ENCODE data around the gene ATP6V1F. TPM values are rescaled to one million over a fixed set of nuclear protein-coding genes. Genes with fewer than 3 reads are reported as not detected.

The ATP6V1F gene
- total and polyA plus RNA-seq, 2 donors (not counting 1 experiment from before 2014, with no cell fraction given): 124 to 167 TPM

DNA sequence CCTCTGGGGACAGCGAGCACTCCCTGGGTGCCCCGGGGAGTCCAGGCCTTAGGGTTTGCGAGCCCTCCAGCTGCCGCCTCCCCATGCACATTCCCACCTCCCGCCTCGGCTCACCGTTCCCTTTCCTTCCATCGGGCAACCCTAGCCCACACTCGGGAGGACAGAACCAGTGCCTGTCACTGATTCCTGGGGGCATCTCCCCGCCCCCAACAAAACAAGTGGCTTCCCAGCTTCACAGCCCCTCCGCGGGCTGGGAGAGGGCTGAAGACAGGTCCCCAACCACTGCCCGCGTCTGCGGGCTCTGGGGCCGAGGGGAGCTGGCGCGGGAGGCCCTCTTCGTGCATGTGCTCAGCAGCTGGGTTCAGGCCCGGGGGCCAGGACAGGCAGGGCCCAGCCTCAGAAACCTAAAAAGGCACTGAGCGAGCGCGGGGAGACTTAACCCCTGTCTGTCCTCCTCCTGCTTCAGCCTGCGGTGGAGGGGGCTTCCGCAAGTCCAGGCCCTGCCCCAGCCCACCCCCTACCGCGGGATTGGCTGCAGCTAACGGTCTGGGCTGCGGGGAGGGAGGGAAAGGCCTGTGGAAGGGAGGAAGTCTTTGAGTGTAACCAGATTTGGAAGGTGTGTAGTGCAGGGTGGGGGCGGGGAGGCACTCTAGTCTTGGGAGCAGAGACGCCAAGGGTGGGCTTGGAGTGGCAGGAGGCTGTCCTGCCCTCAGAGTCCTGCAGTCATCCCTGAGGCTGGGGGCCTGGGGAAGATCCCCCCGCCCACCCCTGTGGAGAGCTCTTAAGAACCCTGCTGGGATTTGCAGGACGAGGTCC is 31.3 kb upstream of the ATP6V1F start:
- Histone ChIP-seq H3K4me2 (ENCODE audit: extremely low read depth, insufficient read depth, low read length) (peak overlapping the region; percentile 87), H2AFZ (ENCODE audit: low read length) (no peak overlapping the region), H3K4me1 (ENCODE audit: control insufficient read depth, extremely low read depth, insufficient read depth, low read length) (peaks cover 32% of the 10 kb centered on the region), H3K9me3 (ENCODE audit: control insufficient read depth, insufficient read depth, low read depth, low read length) (no peaks in the 10 kb centered on the region), H3K79me2 (ENCODE audit: control insufficient read depth, insufficient read depth, low read length) (peaks cover 48% of the 10 kb centered on the region), H4K20me1 (ENCODE audit: control insufficient read depth, extremely low read depth, insufficient read depth, low read length) (no peaks in the 10 kb centered on the region), H3K27ac (ENCODE audit: insufficient read depth, low read length) (peak overlapping the region; percentile 85), H3K27me3 (ENCODE audit: control insufficient read depth, insufficient read depth, low read length) (no peaks in the 10 kb centered on the region), H3K4me3 (replicated peaks in 1 of 4; ENCODE audit: control extremely low read depth in 1 of 4, insufficient read depth in 1 of 4, low read depth in 3 of 4, low read length in 4 of 4) (peak overlapping the region; percentile 82 to 96 (median 94)), H3K36me3 (ENCODE audit: control insufficient read depth, insufficient read depth, low read length) (peaks cover 13% of the 10 kb centered on the region), H3K9ac (ENCODE audit: insufficient read depth, low read length) (peak overlapping the region; percentile 85)
- peak; percentile 74 to 87 for DNase-seq (ENCODE audit: low read depth in 2 of 2)
- no peak for TF ChIP-seq EZH2 (IDR thresholded peaks at IDR 0.05; ENCODE audit: low read length, missing control alignments)

DNA sequence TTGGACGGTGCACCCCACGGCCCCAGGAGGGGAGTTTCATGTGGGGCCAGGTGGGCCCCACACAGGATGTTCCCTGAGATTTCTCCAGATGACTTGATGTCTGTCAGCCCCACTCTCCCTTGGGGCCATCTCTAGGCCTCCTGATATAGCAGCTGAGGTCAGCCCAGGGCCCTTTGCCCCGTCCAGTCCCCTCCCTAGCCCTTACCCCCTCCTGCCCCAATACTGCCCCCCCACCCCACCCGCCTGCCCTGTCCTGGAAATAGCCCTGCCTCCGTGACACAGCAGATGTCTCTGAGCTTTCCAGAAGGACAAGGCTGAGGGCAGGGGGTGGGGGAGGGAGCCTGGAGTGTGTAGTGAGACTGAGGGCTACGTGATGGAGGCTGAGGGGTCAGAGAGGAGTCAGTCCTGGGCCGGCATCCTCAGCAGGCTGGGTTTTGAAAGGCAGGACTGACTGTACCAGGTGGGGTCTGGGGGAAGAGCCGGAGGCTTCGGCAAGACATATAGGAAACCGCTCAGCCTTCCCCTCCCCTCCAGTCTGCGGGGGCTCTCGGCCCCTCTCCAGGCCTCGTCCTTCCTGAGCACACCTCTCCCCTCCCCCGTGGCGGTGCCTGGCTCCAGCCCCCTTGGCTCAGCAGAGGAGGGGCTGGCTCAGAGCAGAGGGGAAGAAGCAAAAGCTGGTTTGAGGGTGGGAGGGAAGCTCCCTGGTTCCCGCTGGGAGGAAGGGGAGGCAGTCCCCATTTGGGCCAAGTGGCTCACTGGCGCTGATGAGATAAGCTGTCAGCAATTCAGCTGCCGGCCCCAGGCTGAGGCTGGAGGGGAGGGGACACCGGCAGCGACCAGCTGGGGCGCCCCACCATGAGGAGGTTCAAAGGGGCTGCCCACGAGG is 30.4 kb upstream of the ATP6V1F start:
- Histone ChIP-seq H3K27ac (ENCODE audit: insufficient read depth, low read length) (peak overlapping the region; percentile 85), H3K4me3 (replicated peaks in 1 of 4; ENCODE audit: control extremely low read depth in 1 of 4, insufficient read depth in 1 of 4, low read depth in 3 of 4, low read length in 4 of 4) (peak overlapping the region; percentile 82 to 96 (median 94)), H3K9ac (ENCODE audit: insufficient read depth, low read length) (peak overlapping the region; percentile 85), H2AFZ (ENCODE audit: low read length) (no peak overlapping the region), H3K4me2 (ENCODE audit: extremely low read depth, insufficient read depth, low read length) (peak overlapping the region; percentile 91), H3K27me3 (ENCODE audit: control insufficient read depth, insufficient read depth, low read length) (no peaks in the 10 kb centered on the region), H4K20me1 (ENCODE audit: control insufficient read depth, extremely low read depth, insufficient read depth, low read length) (no peaks in the 10 kb centered on the region), H3K79me2 (ENCODE audit: control insufficient read depth, insufficient read depth, low read length) (peaks cover 53% of the 10 kb centered on the region), H3K9me3 (ENCODE audit: control insufficient read depth, insufficient read depth, low read depth, low read length) (no peaks in the 10 kb centered on the region), H3K36me3 (ENCODE audit: control insufficient read depth, insufficient read depth, low read length) (peaks cover 20% of the 10 kb centered on the region), H3K4me1 (ENCODE audit: control insufficient read depth, extremely low read depth, insufficient read depth, low read length) (peaks cover 29% of the 10 kb centered on the region)
- peak; percentile 43 to 64 for DNase-seq (ENCODE audit: low read depth in 2 of 2)
- TF ChIP-seq EZH2 (IDR thresholded peaks at IDR 0.05; ENCODE audit: low read length, missing control alignments): no peak
- no peak for TF ChIP-seq CTCF (conservative IDR thresholded peaks at IDR 0.05 in 1 of 2, IDR thresholded peaks at IDR 0.05 in 1 of 2; ENCODE audit: low read depth in 1 of 2, low read length in 2 of 2)

DNA sequence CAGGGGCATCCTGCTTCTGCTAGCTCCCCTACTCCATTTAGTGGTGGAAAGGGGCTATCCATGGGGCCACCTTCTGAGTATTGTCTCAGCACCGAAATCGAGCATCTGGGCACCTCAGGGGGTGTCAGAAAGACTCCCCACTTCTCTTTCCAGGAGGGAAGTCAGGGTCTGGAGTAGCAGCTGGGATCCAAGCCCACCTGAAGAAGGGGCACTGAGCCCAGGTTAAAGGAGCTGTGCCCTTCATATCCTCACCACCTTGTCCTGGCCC is 29.8 kb upstream of the ATP6V1F start:
- Histone ChIP-seq H4K20me1 (ENCODE audit: control insufficient read depth, extremely low read depth, insufficient read depth, low read length) (no peaks in the 10 kb centered on the region), H3K36me3 (ENCODE audit: control insufficient read depth, insufficient read depth, low read length) (peaks cover 25% of the 10 kb centered on the region), H3K79me2 (ENCODE audit: control insufficient read depth, insufficient read depth, low read length) (peaks cover 53% of the 10 kb centered on the region), H2AFZ (ENCODE audit: low read length) (no peak overlapping the region), H3K27ac (ENCODE audit: insufficient read depth, low read length) (peak overlapping the region; percentile 85), H3K9ac (ENCODE audit: insufficient read depth, low read length) (peak overlapping the region; percentile 63), H3K4me2 (ENCODE audit: extremely low read depth, insufficient read depth, low read length) (peak overlapping the region; percentile 91), H3K4me3 (replicated peaks in 1 of 4; ENCODE audit: control extremely low read depth in 1 of 4, insufficient read depth in 1 of 4, low read depth in 3 of 4, low read length in 4 of 4) (peak overlapping the region; percentile 82 to 96 (median 94)), H3K4me1 (ENCODE audit: control insufficient read depth, extremely low read depth, insufficient read depth, low read length) (peaks cover 25% of the 10 kb centered on the region), H3K27me3 (ENCODE audit: control insufficient read depth, insufficient read depth, low read length) (no peaks in the 10 kb centered on the region), H3K9me3 (ENCODE audit: control insufficient read depth, insufficient read depth, low read depth, low read length) (no peaks in the 10 kb centered on the region)
- TF ChIP-seq CTCF (conservative IDR thresholded peaks at IDR 0.05 in 1 of 2, IDR thresholded peaks at IDR 0.05 in 1 of 2; ENCODE audit: low read depth in 1 of 2, low read length in 2 of 2) (no peak), EZH2 (IDR thresholded peaks at IDR 0.05; ENCODE audit: low read length, missing control alignments) (no peak)
- DNase-seq (ENCODE audit: low read depth in 2 of 2): no peak
